GM19324 (cell line): ENCODE measurements around the gene ZBTB20.

Experiments used
- ATAC-seq: cut with Tn5 transposase; IDR thresholded peaks from one replicate; pipeline ENCODE4 v1.9.1; 2021; ENCODE audit warnings: mild to moderate bottlenecking, moderate library complexity; ENCODE audit not compliant: unreplicated experiment, low FRiP score

Gene ZBTB20

GRCh38 chr3:114464548-114464947 is 682.5 kb downstream of the ZBTB20 start:
- peak; percentile 70 for ATAC-seq

GRCh38 chr3:114462750-114463149 is 684.3 kb downstream of the ZBTB20 start:
- ATAC-seq, result no peak

DNA sequence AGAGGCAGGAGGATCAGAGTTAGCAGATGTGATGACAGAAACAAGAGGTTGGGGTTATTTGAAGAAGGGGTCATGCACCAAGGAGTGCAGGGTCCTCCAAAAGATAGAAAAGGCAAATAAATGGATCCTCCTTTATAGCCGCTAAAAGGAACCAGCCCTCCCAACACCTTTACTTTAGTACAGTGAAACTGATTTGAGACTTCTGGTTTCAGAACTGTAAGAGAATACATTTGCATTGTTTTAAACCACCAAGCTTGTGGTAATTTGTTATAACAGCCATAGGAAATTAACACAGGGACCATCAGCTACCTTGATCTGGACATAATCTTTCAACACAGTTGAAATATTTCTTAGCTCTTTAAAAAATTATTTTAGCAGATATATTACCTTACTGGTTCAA is 686.6 kb downstream of the ZBTB20 start:
- ATAC-seq, result peak; percentile 61

DNA sequence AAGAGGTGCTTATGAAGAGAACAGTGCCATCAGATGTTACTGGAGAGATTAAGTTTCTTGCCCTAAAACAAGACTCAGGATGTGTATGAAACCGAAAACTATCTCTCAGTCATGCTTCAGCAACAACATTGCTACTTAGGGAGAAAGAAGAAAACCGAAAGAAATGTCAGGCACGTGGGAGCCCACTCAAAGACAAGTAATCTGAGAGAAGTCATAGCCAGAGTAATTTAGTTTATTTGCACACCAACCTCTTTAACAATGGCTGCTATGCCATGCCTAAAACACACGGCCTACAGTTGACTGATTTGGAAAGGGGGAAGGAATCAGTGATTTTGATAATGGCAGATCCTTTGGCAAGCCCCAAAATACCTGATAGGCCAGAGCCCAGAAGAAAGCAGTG is 690.3 kb downstream of the ZBTB20 start:
- ATAC-seq, result peak; percentile 67

- no peak for ATAC-seq
Observed at GRCh38 chr3:114455432-114455831, 691.7 kb downstream of the ZBTB20 start.

DNA sequence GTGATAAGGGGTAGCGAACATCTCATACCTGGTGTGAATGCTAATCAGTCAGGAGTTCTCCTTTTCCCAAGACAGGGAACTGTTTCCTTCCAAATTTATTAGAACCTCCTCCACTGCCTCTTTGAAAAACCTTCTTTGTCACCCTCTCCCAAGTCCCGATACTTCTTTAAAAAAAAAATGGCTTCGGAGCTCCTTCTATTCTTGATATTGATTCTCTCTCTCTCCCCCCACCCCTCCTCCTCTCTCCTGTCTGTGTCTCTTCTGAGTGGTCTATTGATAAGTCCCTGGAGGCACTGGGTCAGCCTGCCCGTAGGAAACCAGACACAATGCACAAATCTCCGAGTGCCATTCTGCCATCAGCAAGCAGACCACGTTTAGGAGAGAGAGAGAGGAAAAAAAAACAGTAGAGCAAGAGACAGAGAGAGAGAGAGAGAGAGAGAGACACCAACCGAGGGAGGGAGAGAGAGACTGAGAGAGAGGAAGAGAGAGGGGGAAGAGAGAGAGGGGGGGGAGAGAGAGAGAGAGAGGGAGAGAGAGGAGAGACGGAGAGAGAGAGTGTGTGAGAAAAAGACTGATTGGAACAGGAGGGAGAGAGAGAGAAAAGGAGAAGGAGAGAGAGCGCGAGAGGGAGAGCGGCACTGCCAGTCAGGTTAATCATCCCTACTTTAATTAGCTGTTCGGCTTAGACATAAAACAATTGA is 692.4 kb downstream of the ZBTB20 start:
- ATAC-seq, result no peak

GRCh38 chr3:114453361-114453780 is 693.7 kb downstream of the ZBTB20 start:
- ATAC-seq, result no peak

DNA sequence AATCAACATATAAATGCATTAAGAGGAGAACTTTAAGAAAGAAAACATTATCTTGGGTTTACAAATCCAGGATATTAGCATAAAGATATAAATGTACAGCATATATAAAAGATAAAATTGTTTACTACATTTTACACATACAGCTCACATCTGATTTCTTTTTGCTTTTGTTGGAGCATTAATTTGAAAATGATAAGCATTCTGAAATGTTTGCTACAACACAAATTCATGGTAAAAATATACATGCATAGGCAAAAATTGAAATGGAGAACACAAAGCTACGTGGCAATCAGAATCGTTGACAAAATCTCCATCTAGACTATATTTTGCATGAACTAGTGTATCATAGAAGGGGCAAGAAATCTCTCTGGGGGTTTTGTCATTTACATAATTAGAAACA is 694.2 kb downstream of the ZBTB20 start:
- ATAC-seq, result no peak

DNA sequence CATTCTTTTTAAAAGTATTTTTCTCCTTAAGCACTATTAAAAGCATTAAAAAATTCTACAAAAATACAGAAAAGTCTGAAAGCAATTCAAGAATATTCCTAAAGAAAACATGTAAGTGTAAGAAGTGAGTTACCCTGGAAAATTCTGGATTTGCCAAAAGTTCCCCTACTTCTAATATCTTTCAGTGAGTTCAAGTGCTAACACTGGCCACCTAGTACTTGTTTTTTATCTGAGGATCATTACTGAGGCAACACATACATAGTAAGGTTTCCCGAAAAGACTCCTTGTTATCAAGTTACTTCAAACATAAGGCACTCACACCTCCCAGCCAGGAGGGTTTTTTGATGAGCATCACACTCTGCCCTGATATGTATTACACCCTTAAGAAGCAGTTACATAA is 694.8 kb downstream of the ZBTB20 start:
- no peak for ATAC-seq

- peak; percentile 6 for ATAC-seq
Observed at GRCh38 chr3:114451561-114452018, 695.5 kb downstream of the ZBTB20 start.

DNA sequence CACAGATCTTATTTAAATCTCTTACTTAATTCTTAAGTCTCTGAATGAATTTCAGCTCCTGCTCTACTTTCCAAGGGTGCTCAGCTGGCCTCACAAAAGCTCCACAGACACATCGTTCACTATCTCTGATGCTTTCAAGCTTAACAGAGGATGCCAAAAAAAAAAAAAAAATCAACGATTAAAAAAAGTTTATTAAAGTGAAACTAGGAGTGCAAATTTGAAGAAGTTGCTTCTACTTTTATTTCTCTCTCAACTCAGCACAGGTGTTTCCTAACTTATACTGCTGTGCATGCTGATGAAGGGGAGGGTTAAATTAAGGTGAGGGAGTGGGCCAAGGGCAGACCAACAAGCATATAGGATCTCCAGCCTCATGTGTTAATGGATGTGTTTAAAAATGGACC is 696.0 kb downstream of the ZBTB20 start:
- ATAC-seq, result peak; percentile 43

DNA sequence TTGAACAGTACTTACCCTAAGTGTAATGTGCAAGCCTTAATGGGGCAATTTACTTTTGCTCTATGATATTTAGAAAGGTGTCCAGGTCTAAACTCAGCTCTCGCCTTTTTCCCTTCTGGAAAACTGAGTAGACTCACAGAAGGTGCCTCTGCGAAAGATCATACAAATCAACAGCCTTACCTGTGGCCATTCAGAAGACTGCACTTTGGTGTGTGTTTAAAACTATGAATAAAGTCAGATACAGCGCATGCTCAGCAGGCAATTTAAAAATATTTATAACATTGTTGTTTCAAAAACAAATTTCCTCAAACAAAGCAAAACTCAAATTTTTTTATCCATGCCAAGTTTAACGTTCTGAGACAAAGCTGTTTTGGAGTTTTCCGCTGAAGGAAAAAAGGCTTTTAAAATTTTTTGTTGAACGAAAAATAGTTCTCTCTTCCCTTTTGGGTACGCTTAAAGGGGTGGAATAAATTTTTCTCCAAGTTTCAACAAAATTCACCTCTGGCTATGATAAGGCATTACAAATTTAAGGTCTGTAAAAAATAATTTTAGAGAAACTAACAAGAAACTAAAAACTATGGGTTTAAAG is 697.0 kb downstream of the ZBTB20 start:
- ATAC-seq, result peak; percentile 28

DNA sequence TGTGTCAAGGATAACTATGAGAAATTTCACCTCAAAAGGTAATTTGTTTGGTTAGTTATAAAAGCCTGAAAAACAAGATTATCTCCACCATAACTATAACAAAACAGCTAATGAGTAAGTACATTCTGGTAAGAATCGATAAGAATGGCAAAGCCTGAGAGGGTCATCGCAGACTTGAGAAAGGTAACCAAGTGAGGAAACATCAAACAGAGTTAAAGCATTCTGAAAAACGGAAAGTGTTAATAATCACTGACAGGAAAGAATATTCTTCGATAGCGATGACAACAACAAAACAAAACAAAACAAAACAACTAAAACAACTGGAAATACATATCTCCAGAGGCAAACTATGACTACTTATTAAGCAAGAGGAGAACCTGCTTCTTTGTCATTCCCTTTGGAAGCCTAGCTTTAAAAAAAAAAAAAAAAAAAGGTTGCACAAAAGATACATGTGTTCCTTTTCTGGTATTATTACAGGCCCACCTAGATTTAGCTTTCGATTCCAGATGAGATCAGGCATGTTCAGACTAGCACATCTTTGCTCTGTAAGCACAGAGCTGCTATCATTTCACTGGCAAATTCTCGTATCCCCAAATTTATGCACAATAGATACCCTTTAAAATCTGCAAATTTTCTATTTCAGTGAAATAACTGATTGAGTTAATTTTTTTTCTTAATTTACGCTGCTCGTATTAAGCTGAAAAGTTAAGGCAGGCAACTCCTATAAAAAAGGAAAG is 697.6 kb downstream of the ZBTB20 start:
- ATAC-seq, result peak; percentile 42

GRCh38 chr3:114447950-114448479 is 699.1 kb downstream of the ZBTB20 start:
- ATAC-seq, result no peak

DNA sequence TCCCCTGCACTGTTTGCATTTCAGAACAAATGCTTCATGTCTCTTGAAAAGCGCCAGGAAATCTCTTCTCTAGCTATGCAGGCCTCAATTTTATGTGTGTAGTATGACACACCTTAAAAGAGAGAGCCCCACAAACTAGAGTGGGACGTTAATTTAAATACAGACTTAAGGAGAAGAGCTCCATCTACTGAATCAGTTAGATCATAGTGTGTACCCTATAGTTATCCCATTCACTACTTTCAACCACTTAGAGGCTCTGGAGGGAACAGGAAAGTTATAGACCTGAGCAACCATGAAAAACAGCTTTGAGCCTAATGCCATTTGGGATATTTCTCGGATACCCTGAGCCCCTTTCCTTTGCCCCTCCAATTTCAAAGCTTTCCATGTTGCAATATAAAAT is 699.5 kb downstream of the ZBTB20 start:
- ATAC-seq, result no peak

GRCh38 chr3:114446600-114446999 is 700.5 kb downstream of the ZBTB20 start:
- ATAC-seq, result no peak

GRCh38 chr3:114445233-114445632 is 701.9 kb downstream of the ZBTB20 start:
- no peak for ATAC-seq

DNA sequence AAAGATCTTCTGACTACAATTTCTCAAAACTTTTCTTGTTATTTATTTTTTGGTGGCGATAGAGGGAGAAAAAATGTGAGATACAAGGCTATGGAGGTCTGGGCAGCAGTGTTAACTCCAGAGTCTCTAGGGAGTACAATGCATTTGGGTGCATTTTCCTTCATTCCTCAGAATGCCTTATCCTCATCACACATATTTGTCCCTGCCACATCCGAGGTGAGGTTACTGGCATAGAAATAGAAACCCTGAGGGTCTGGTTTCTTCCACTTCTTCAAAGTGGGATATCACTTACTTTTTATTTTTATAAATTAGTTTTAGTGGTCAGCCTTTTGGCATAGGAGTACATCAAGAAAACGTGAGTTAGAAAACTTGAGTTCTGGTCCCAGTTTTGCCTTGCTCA is 702.9 kb downstream of the ZBTB20 start:
- no peak for ATAC-seq

GRCh38 chr3:114442246-114442645 is 704.8 kb downstream of the ZBTB20 start:
- ATAC-seq, result no peak

- ATAC-seq, result no peak
Observed at GRCh38 chr3:114441386-114441785, 705.7 kb downstream of the ZBTB20 start.

DNA sequence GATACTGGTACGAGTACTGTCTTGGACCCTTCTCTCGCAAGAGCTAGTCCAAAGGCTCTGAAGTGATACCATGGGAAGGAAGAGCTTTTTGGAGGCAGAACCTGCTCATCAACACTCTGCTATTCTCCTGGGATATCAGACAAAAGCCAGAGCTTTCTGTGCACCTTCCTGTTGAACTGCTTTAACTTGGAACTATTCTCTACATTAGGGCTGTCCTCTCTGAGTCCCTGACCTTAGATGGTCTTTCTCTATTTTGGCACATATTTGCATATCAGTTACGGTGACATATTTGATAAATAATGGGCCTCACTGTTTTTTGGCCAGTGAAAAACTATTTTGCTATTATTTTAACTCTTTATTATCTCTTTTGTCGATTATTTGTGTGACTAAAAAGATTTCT is 706.4 kb downstream of the ZBTB20 start:
- ATAC-seq, result no peak
